ENCODE data around the gene TTC9B. TPM values are rescaled to one million over a fixed set of nuclear protein-coding genes. Genes with fewer than 3 reads are reported as not detected.
"Not testable (repeated sequence)": the region's sequence is repeated elsewhere in the genome, so short reads cannot be mapped to it uniquely, and the experiment has no call there.

TTC9B gene
- total RNA-seq, 1 donor from 2014 or later: not detected

- intact Hi-C loops (cut with micrococcal nuclease): no loop called here
These were observed 15.0 kb upstream of the TTC9B start for GRCh38 chr19:40232949-40233810.

GRCh38 chr19:40232479-40232878 lies 14.3 kb upstream of the TTC9B start:
- intact Hi-C loops (cut with micrococcal nuclease): no loop called here

GRCh38 chr19:40231544-40232424 lies 13.6 kb upstream of the TTC9B start:
- intact Hi-C loops (cut with micrococcal nuclease): no loop called here

- intact Hi-C loops (cut with micrococcal nuclease): no loop called here
These were observed 12.9 kb upstream of the TTC9B start for GRCh38 chr19:40231057-40231456.

- intact Hi-C loops (cut with micrococcal nuclease): no loop called here
These were observed 11.8 kb upstream of the TTC9B start for GRCh38 chr19:40229926-40230417.

- intact Hi-C loops (cut with micrococcal nuclease): no loop called here
These were observed 11.3 kb upstream of the TTC9B start for GRCh38 chr19:40229484-40229883.

GRCh38 chr19:40228863-40229262 lies 10.7 kb upstream of the TTC9B start:
- intact Hi-C loops (cut with micrococcal nuclease): no loop called here

GRCh38 chr19:40228346-40228745 lies 10.2 kb upstream of the TTC9B start:
- intact Hi-C loops (cut with micrococcal nuclease): no loop called here

- intact Hi-C loops (cut with micrococcal nuclease): no loop called here
These were observed 7.5 kb upstream of the TTC9B start for GRCh38 chr19:40225440-40226305.

- intact Hi-C loops (cut with micrococcal nuclease): no loop called here
These were observed 6.4 kb upstream of the TTC9B start for GRCh38 chr19:40224342-40225150.

GRCh38 chr19:40223135-40223822 lies 5.1 kb upstream of the TTC9B start:
- intact Hi-C loops (cut with micrococcal nuclease): no loop called here

- intact Hi-C loops (cut with micrococcal nuclease): loop anchor here (1.0 to 2.0 kb wide), 2 partner anchors 83 to 429 kb away; no protein-coding TSS in a partner anchor
These were observed 3.9 kb upstream of the TTC9B start for GRCh38 chr19:40221858-40222619.

- intact Hi-C loops (cut with micrococcal nuclease): loop anchor here (2.0 kb wide), 1 partner anchor 428 kb away; no protein-coding TSS in a partner anchor
These were observed 2.5 kb upstream of the TTC9B start for GRCh38 chr19:40220674-40221073.

GRCh38 chr19:40219721-40220276 lies 1.6 kb upstream of the TTC9B start:
- intact Hi-C loops (cut with micrococcal nuclease): loop anchor here (2.0 kb wide), 1 partner anchor 427 kb away; no protein-coding TSS in a partner anchor

GRCh38 chr19:40219029-40219428 lies 845 bp upstream of the TTC9B start:
- intact Hi-C loops (cut with micrococcal nuclease): not testable (repeated sequence)

GRCh38 chr19:40217027-40217810 lies 965 bp downstream of the TTC9B start:
- intact Hi-C loops (cut with micrococcal nuclease): no loop called here

GRCh38 chr19:40216777-40217026 lies 1.5 kb downstream of the TTC9B start:
- intact Hi-C loops (cut with micrococcal nuclease): no loop called here

Measured in T-helper 2 cell treated with Interferon-gamma antibody and Interleukin-4, amounts not matched to agents 100 ng/mL and 5 ng/mL, for 36 hours (primary cell).